ENCODE results near the gene LAIR1.
"Not testable (repeated sequence)": the region's sequence is repeated elsewhere in the genome, so short reads cannot be mapped to it uniquely, and the experiment has no call there.

The LAIR1 gene

DNA sequence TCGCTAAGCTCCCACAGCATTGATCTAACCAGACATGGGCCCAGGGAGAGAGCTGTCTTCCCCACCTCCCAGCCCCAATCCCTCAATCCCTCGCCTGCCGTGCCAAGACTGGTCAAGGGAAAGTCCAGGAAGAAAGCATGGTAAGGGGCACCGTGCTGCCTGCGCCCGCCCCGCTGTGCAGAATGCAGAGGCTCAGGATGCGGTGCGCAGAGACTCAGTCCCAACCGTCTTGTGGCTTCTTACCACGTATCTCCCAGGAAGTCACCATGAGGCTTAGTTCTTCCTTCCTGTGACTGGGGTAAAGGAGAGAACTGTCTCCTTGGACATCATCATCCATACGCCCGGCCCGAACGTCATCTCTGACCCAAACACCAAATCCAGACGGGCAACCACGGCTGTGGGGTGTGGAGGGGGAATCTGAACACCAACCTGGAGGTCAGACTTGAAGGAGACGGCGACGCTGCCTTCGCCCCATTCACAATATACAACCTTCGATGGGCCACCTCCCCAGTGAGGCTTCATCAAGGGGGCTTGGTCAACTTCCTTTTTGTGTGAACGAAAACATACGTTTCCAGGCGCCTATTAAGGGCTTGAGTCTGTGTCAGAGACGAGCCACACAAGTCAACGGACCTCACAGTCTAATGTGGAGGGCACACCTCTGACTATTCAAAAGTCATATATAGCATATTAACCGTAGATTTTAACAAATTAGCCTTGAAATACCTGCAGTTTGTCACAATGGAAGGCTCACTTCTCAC, 10.6 kb upstream of the LAIR1 start:
- DNase-seq: not testable (repeated sequence)

GRCh38 chr19:54373781-54374631, 9.3 kb upstream of the LAIR1 start:
- no peak for DNase-seq

GRCh38 chr19:54371453-54371852, 6.7 kb upstream of the LAIR1 start:
- DNase-seq: not testable (repeated sequence)

GRCh38 chr19:54370434-54370796, 5.7 kb upstream of the LAIR1 start:
- not testable (repeated sequence) for DNase-seq

DNA sequence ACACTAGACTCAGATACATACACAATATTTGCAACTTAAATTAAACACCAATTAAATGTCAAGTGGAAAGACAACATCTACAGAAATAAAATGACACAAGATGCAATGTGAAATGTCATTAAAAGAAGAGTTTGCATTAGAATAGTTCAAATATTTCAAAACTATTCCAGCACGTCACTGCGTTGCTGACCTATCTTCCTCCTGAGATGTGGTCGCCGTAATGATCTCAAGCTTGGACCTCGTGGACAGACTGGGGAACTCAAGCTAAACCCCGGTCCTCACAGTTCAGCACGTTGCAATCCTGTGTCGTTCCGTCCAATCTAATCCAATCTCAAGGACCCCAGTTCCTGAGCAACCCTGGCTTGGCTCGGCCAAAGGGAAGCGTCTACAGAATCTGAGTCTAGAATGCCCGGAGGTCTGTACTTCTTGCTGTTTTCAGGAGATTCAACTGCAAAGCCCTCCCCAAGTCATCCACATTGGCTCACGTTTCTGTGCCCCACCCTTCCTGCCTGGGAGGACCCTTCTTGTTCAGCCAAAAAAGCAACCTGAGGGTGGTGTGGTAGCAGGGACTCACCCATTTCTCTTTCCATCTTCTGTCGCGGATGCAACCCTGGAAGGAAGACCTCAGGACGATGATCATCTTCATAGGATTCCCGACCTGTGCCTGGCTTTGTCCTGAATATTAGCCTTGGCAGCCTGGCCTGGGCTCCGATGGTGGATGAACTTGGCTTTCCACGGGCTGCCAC, 5.1 kb upstream of the LAIR1 start:
- not testable (repeated sequence) for DNase-seq

- no peak for DNase-seq
These were observed 4.5 kb upstream of the LAIR1 start for GRCh38 chr19:54369082-54369687.

GRCh38 chr19:54366811-54367210, 2.1 kb upstream of the LAIR1 start:
- DNase-seq: no peak

GRCh38 chr19:54365798-54366197, 1.1 kb upstream of the LAIR1 start:
- not testable (repeated sequence) for DNase-seq

DNA sequence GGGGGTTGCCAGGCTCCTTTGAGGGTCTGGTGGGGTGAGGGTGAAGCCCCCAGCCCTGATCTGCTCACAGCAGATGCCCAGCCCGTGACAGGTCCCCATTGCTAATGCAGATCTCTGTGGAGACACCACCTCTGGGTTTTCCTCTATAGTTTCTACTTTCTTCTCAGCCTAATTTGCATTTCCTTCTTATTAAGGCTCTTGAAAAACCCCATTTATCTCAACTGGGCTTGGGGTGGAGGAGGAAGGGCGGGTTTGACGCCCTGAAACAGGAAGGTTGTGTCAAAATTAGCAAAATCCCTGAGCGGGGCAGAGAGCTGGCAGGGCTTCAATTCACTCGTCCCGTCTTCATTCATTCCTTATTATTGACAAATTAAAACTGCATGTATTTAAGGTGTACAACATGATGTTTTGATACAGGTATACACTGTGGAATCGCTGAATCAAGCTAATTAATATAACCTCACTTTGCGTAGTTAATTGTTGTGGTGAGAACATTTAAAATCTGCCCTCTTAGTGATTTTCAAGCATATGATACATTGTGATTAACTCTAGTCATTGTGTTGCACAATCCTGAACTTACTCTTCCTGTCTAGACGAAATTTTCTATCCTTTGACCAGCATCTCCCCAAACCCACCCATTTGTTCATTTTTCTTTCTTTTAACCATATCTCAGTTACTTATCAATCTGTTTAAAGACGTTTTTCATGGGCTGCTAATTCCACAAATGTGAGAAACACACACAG, 2.9 kb downstream of the LAIR1 start:
- not testable (repeated sequence) for DNase-seq

- DNase-seq: not testable (repeated sequence)
These were observed 5.4 kb downstream of the LAIR1 start for GRCh38 chr19:54359149-54359820.

DNA sequence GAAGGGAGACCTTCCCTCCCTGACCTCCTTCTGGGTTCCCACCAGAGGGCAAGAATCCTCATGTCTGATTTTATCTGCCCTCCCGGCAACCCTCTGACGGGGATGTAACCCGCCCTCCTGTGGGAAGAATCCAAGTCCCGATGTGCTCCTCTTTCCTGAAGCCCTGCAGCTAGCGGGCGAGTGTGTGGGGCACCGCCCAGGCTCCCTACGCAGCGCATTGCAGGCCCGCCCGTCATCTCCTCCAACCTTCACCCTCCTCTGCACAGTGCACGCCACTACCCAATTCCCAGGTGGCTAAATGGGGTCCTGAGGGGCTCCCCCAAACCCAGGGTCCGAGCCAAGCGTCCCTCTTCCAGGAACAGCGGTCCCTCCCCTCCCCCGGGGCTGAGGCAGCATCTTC, 7.3 kb downstream of the LAIR1 start:
- no peak for DNase-seq

DNA sequence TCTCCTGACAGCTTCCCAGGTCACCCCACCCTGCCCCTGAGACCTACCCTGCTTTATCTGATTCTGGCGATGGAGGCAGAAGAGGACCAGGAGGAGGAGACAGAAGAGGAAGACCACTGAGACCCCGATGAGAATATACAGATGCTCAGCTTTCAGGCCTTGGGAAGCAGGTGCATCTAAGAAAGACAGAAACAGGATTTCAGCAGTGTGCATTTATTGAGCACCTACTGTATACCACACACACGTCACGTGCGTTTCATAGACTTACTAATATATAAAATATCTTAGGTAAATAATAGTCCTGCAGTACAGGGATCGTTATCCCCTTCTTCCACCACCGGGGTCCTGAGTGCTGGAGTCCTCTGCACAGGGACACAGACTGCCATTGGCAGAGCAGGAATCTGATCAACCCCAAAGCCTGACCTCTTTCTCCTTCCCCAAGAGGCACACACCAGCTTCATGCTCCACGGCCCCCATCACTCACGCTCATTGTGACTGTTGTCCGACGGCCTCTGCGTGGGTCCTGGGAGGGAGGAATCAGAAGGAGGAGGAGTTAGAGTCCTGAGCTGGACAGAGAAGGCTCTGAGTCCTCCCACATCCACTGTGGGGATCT, 8.2 kb downstream of the LAIR1 start:
- no peak for DNase-seq

DNA sequence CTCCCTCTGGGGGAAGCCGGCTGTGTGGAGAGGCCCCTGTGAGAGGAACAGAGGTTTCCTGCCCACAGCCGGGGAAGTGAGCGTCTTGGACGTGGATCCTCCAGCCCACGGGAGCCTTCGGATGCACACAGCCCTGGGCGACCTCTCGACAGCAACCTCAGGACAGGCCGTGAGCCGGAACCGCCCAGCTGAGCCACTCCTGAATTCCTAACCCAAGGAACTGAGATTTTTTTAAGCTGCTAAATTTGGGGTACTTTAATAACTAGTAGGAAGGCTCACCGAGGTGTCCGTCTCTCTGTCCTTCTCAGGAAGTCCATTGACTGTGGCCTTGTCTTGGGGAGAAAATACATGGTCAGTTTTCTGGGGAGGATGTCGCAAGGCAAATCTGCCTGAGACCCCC, 9.1 kb downstream of the LAIR1 start:
- no peak for DNase-seq

DNA sequence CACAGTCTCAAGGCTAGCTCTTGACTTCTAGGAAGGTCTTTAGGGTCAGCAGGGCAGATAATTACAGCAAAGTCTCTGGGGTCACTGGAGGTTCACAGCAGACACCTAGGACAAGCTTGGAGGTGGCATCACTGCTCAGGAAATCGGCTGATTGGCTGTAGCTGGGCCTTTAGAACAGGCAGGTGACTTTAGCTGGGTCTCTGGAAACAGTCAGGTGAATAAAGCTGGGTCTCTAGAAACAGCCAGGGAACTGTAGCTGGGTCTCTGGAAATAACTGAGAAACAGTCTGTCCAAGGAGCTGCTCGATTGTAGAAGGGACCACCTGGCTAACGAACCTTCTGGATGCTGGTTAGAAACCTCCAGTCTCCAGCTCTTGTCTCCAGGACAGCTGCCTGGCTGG, 10.0 kb downstream of the LAIR1 start:
- DNase-seq: no peak

DNA sequence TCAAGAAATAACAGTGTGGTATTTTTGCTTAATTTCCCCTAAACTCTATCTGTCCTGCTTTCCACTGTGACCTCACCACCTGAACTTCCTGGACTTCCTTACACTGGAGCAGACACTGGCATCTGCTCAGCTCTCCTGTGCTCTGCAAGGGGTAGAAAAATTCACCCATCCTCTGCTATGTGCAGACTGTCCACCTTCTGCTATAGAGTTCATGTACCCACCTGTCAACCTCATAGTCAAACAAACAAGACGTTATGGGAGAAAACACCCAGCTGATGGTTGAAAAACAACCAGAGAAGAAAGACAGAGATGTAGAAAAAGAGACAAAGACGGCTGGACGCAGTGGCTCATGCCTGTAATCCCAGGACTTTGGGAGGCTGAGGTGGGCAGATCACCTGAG, 12.2 kb downstream of the LAIR1 start:
- DNase-seq: no peak

DNA sequence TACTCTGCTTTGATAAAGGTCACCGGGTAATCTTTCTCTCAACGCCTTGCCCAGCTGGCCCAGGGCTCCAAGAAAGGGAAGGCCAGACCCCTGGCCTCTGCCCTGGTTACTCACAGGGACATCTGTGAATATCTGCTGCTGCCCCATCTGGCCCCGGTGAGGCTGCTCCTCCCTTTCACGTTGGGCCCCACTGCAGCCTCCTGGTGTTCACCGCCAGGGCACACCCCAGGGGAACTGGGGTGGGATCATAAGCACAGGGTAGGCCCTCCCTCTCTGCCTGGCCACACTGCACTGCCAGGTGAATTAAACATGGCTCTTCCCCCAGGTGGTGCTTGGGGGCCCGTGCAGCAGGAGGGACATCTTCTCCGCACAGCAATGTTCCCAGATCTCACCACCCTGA, 12.7 kb downstream of the LAIR1 start:
- no peak for DNase-seq

DNA sequence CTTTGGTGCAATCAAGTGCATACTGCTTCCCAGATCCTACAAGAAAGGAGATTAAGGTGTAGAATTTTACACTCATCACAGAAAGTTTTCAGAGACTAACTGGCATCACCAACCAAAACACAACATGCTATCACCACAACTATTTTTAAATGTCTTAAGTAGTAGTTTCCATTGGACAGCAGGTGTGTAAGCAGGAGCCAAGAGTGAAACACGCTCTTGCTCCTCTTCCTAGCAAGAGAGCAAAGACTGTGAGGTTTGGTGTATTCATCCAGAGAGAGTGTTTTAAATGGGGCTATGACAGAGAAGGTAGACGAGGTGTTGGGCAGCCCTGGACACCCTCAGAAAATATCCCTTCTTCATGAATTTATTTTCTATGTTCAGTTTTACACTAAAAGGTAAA, 13.3 kb downstream of the LAIR1 start:
- DNase-seq: no peak

GRCh38 chr19:54345938-54346386, 18.8 kb downstream of the LAIR1 start:
- DNase-seq: no peak

DNA sequence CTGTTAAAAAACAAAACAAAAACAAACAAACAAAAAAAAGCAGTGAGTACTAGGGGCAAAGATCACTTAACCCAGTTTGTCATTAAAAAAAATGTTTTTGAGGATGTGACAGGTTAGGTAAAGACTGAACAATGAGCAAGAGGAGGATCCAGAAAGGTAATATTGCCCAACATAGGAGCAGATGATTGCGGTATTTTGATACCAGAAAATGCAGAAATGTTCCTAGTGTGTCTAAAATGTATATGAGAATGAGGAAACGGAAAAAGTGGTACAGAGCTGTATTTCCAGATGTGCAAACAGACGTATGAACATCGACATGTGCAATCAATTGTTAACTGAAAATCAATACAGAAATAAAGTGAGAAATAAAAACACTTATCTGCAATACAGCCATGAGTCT, 20.9 kb downstream of the LAIR1 start:
- DNase-seq: no peak

DNA sequence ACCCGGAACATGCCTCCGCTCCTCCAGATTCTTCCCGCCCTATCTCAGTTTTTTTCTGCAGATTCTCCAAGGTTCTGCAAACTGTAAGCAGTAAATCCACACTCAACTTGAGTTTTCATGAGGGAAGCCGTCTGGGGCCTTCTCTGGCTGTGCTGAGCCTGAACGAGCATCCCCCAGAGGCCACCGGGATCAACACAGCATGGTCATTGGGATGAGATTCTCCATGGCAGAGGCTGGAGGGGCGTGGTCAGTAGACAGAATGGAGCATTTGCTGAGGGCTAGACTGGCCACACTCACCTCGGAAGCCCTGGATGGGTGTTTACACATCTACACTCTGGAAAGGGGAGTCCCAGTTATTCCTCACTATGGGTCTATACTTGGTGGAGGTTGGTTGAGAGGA, 23.4 kb downstream of the LAIR1 start:
- no peak for DNase-seq

DNA sequence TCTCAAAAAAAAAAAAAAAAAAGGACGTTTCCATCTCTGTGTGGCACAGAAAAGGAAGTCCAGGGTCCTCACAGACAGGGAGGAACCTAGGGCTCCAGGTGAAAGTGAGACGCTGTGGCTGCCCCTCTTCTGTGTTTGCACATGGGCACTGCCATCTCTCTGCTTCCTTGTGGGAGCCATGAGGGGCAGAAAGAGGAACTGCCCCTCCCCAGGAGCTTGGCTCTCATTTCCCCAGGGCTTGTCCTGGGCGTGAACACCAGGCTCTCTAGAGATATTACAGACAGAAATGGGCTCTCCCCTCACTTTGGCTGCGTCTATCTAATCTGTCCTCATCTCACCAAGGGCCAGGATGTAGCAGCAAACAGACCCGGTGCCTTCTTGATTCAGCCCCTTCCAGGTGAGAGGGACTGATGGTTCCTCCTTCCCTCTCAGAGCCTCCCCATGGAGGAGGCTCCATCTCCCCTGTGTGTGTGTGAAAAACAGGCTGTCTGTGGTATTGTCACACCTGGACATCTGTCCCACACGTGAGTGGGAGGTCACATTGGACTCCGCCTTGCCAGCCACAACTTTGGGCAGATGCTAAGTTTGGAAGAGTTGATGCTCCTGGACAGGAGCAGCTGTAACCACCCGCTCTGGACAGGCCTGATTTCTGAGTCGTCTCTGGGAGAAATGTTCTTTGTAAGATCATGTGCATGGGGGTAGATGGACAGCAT, 24.9 kb downstream of the LAIR1 start:
- no peak for DNase-seq
